Activated CD8-positive, alpha-beta memory T cell treated with anti-CD3 and anti-CD28 coated beads for 48 hours (primary cell): ENCODE results near the gene RUNX1.

Experiments
- DNase-seq, 3 experiments: peaks; one replicate each; pipeline ENCODE4 v3.0.0-alpha.2; 2020; ENCODE audit warnings: low read depth in 2 of 3, low spot score in 2 of 3

RUNX1 gene

GRCh38 chr21:34906401-34906800, 142.7 kb downstream of the RUNX1 start:
- no peak for DNase-seq

GRCh38 chr21:34905218-34905537, 143.9 kb downstream of the RUNX1 start:
- DNase-seq: no peak

- DNase-seq: no peak
Measured at GRCh38 chr21:34904526-34905217, 144.4 kb downstream of the RUNX1 start.

- DNase-seq: no peak
Measured at GRCh38 chr21:34900376-34900775, 148.7 kb downstream of the RUNX1 start.

- DNase-seq: no peak
Measured at GRCh38 chr21:34899760-34900159, 149.3 kb downstream of the RUNX1 start.

GRCh38 chr21:34899302-34899701, 149.8 kb downstream of the RUNX1 start:
- no peak for DNase-seq

GRCh38 chr21:34897828-34898227, 151.3 kb downstream of the RUNX1 start:
- no peak for DNase-seq

GRCh38 chr21:34894401-34894800, 154.7 kb downstream of the RUNX1 start:
- no peak for DNase-seq

GRCh38 chr21:34892209-34892608, 156.9 kb downstream of the RUNX1 start:
- DNase-seq: no peak

GRCh38 chr21:34891613-34891943, 157.5 kb downstream of the RUNX1 start:
- no peak for DNase-seq

GRCh38 chr21:34890724-34891612, 158.1 kb downstream of the RUNX1 start:
- peak in 1 of 3 experiments; percentile 13 for DNase-seq

GRCh38 chr21:34890470-34890723, 158.7 kb downstream of the RUNX1 start:
- DNase-seq: no peak

GRCh38 chr21:34889676-34890469, 159.2 kb downstream of the RUNX1 start:
- peak; percentile 52 to 74 (median 69) for DNase-seq

GRCh38 chr21:34889320-34889675, 159.8 kb downstream of the RUNX1 start:
- DNase-seq: peak; percentile 32 to 52 (median 33)

- peak; percentile 57 to 71 (median 65) for DNase-seq
Measured at GRCh38 chr21:34888569-34889319, 160.4 kb downstream of the RUNX1 start.

- DNase-seq: peak; percentile 63 to 72 (median 72)
Measured at GRCh38 chr21:34887725-34888568, 161.2 kb downstream of the RUNX1 start.

- DNase-seq: no peak
Measured at GRCh38 chr21:34887105-34887442, 162.0 kb downstream of the RUNX1 start.

- DNase-seq: peak in 1 of 3 experiments; percentile 12
Measured at GRCh38 chr21:34886240-34887104, 162.6 kb downstream of the RUNX1 start.

GRCh38 chr21:34885626-34886239, 163.4 kb downstream of the RUNX1 start:
- DNase-seq: no peak
